KMS-11 (cell line): ENCODE results near the gene FAM219B.

Experiments
- H2AFZ ChIP-seq: fragments of 200-600 bp; sonication (generic); 2 replicates; pipeline ENCODE4 v1.6.1; 2016; ENCODE audit warnings: antibody characterized with exemption, mixed run types, low read depth
- H3K27ac ChIP-seq: fragments of 200-600 bp; sonication (generic); 2 replicates; pipeline ENCODE4 v1.6.1; 2016; ENCODE audit warnings: mild to moderate bottlenecking, mixed run types
- H3K27me3 ChIP-seq: fragments of 200-600 bp; sonication (generic); 2 replicates; pipeline ENCODE4 v1.6.1; 2017; ENCODE audit warnings: mild to moderate bottlenecking, low read depth, mixed run types, moderate library complexity; ENCODE audit not compliant: insufficient read depth
- H3K36me3 ChIP-seq: fragments of 200-600 bp; sonication (generic); 2 replicates; pipeline ENCODE4 v1.6.1; 2017; ENCODE audit warnings: mild to moderate bottlenecking, mixed run types; ENCODE audit not compliant: insufficient read depth
- H3K4me1 ChIP-seq: fragments of 200-600 bp; sonication (generic); 2 replicates; pipeline ENCODE4 v1.6.1; 2016; ENCODE audit warnings: mild to moderate bottlenecking, low read depth, mixed run types; ENCODE audit not compliant: poor library complexity, severe bottlenecking
- H3K4me2 ChIP-seq: fragments of 200-600 bp; sonication (generic); 2 replicates; pipeline ENCODE4 v1.7.0; 2016; ENCODE audit warnings: mild to moderate bottlenecking, mixed run types
- H3K4me3 ChIP-seq: fragments of 200-600 bp; sonication (generic); IDR thresholded peaks from 2 replicates; pipeline ENCODE4 v1.6.1; 2017; ENCODE audit warnings: low read depth, low read length, mixed read lengths; ENCODE audit not compliant: insufficient read depth
- H3K79me2 ChIP-seq: fragments of 200-600 bp; sonication (generic); 2 replicates; pipeline ENCODE4 v1.6.1; 2016; ENCODE audit warnings: low read depth, mixed run types; ENCODE audit not compliant: insufficient read depth
- H3K9ac ChIP-seq: fragments of 200-600 bp; sonication (generic); 2 replicates; pipeline ENCODE4 v1.6.1; 2016; ENCODE audit warnings: mild to moderate bottlenecking, mixed run types
- H4K20me1 ChIP-seq: fragments of 200-600 bp; sonication (generic); 2 replicates; pipeline ENCODE4 v1.6.1; 2016; ENCODE audit warnings: mild to moderate bottlenecking, mixed run types; ENCODE audit not compliant: insufficient read depth
- TF ChIP-seq, protein P1 (sequence below): fragments of 200-600 bp; sonication (generic); conservative IDR thresholded peaks from 2 replicates; pipeline ENCODE4 v1.6.1; 2017; ENCODE audit warnings: low read depth, mild to moderate bottlenecking, antibody characterized with exemption, low read length, moderate library complexity, mixed read lengths

FAM219B gene

DNA sequence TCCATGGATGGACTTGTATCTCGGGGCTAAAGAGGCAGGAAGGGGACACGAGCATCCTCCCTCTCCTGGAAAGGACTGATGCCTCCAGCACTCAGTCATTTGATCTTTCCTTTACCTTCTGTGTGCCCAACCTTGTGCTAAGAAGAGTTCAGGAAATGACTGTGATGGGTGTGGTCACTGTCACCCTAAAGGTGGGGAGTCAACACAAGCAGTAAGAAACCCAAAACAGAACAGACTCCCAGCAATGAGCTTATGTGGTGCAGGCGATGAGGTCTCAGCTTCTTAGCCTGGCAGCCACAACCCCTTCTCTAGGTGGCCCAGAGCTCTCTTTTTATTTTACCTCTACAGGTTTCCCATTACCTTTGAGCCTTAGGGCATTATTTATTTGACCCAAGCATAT lies 13.0 kb downstream of the FAM219B start:
- Histone ChIP-seq H3K27me3 (no peaks in the 10 kb centered on the region), H3K27ac (no peak overlapping the region), H3K4me3 (no peak overlapping the region), H3K9ac (no peak overlapping the region), H3K79me2 (no peaks in the 10 kb centered on the region), H2AFZ (no peak overlapping the region), H3K4me1 (peaks cover 15% of the 10 kb centered on the region), H4K20me1 (no peaks in the 10 kb centered on the region), H3K4me2 (no peak overlapping the region), H3K36me3 (no peaks in the 10 kb centered on the region; the same call in 1 of the 2 replicates)
- TF ChIP-seq, protein P1, sequence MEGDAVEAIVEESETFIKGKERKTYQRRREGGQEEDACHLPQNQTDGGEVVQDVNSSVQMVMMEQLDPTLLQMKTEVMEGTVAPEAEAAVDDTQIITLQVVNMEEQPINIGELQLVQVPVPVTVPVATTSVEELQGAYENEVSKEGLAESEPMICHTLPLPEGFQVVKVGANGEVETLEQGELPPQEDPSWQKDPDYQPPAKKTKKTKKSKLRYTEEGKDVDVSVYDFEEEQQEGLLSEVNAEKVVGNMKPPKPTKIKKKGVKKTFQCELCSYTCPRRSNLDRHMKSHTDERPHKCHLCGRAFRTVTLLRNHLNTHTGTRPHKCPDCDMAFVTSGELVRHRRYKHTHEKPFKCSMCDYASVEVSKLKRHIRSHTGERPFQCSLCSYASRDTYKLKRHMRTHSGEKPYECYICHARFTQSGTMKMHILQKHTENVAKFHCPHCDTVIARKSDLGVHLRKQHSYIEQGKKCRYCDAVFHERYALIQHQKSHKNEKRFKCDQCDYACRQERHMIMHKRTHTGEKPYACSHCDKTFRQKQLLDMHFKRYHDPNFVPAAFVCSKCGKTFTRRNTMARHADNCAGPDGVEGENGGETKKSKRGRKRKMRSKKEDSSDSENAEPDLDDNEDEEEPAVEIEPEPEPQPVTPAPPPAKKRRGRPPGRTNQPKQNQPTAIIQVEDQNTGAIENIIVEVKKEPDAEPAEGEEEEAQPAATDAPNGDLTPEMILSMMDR, result no peak

DNA sequence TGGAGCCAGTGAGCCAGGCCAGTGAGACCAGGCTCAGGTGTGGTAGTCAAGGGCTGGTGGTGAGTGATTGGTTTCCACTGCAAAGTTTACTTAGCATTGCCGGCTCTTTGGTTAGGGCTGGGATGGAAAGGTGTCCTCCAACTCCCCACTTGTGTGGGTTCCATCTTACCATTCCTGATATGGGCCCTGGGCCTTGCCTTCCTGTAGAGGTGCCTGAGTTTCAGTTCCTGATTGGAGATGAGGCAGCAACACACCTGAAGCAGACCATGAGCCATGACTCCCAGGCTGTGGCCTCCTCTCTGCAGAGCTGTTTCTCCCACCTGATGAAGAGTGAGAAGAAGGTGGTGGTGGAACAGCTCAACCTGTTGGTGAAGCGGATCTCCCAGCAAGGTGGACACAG lies 13.7 kb downstream of the FAM219B start:
- no peaks in the 10 kb centered on the region for H3K79me2 ChIP-seq
- H2AFZ ChIP-seq, result no peak overlapping the region
- H3K9ac ChIP-seq, result no peak overlapping the region
- no peak overlapping the region for H3K4me3 ChIP-seq
- TF ChIP-seq, protein P1, result no peak
- peaks cover 14% of the 10 kb centered on the region for H3K4me1 ChIP-seq
- no peaks in the 10 kb centered on the region for H4K20me1 ChIP-seq
- H3K36me3 ChIP-seq, result no peaks in the 10 kb centered on the region; the same call in 1 of the 2 replicates
- H3K27me3 ChIP-seq, result no peaks in the 10 kb centered on the region
- H3K4me2 ChIP-seq, result no peak overlapping the region
- H3K27ac ChIP-seq, result no peak overlapping the region

DNA sequence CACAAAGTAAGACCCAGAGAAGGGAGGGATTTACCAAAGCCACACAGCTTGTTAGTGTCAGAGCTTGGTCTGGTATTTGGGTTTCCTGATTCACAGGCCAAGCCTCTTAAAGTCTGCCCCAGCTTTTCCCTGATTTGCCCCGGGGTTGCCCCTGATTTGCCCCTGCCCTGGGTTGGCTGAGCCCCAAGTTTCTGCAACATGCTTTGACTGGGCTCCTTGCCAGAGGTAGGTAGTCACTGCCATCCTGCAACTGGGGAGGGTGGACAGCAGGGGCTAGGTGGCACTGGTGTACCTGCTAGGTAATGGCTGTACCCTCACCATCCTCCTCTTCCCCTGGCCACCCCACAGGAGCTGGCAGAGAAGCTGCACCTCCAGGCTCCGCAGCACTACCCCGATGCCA lies 14.3 kb downstream of the FAM219B start:
- Histone ChIP-seq H3K27ac (no peak overlapping the region), H3K79me2 (no peaks in the 10 kb centered on the region)

DNA sequence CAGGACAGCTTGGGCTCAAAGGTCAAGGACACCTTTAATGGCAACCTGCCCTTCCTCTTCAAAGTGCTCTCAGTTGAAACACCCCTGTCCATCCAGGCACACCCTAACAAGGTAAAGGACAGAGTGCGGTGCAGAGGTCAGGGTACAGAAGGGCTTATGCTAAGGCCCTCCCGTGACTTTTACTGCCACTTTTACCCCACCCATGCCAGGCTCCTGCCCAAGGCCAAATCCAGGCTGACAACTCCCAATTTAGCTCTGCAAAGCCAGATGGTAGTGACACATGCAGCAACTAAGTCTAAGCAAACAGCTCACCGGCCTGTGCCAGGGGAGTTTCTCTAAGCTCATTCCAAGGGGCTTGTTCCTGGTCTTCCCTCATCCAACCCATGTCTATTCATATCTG lies 15.2 kb downstream of the FAM219B start:
- TF ChIP-seq, protein P1, result no peak
- Histone ChIP-seq H3K79me2 (no peaks in the 10 kb centered on the region), H3K36me3 (no peaks in the 10 kb centered on the region; the same call in 1 of the 2 replicates), H3K4me2 (no peak overlapping the region), H3K4me3 (no peak overlapping the region), H3K27me3 (no peaks in the 10 kb centered on the region), H3K4me1 (peaks cover 14% of the 10 kb centered on the region), H4K20me1 (no peaks in the 10 kb centered on the region), H2AFZ (no peak overlapping the region), H3K9ac (no peak overlapping the region), H3K27ac (no peak overlapping the region)

More for the DNA sequence above, 14.3 kb downstream of the FAM219B start:
- Histone ChIP-seq H3K4me3 (no peak overlapping the region), H3K4me1 (peaks cover 14% of the 10 kb centered on the region), H3K27me3 (no peaks in the 10 kb centered on the region), H3K4me2 (no peak overlapping the region), H2AFZ (no peak overlapping the region), H4K20me1 (no peaks in the 10 kb centered on the region), H3K9ac (no peak overlapping the region), H3K36me3 (no peaks in the 10 kb centered on the region; the same call in 1 of the 2 replicates)
- TF ChIP-seq, protein P1, result no peak
